Stimulated activated CD4-positive, alpha-beta T cell treated with anti-CD3 and anti-CD28 coated beads, TNF-alpha, amount 100 ng/mL, for 24 hours (primary cell): ENCODE measurements around the gene CYB5R4.
A peak's percentile ranks its signal among the peaks of the same experiment; 100 is the strongest.
"Not testable (repeated sequence)": the region's sequence is repeated elsewhere in the genome, so short reads cannot be mapped to it uniquely, and the experiment has no call there.

Source experiments
- DNase-seq, 3 experiments: peaks; one replicate each; pipeline ENCODE4 v3.0.0-alpha.2; 2020; ENCODE audit warnings: low read depth in 3 of 3

Gene CYB5R4

GRCh38 chr6:83862776-83863471 is 3.4 kb downstream of the CYB5R4 start:
- no peak for DNase-seq

- DNase-seq, result no peak
These were observed 7.6 kb downstream of the CYB5R4 start for GRCh38 chr6:83867043-83867442.

GRCh38 chr6:83867527-83868161 is 8.2 kb downstream of the CYB5R4 start:
- peak in 1 of 3 experiments; percentile 3 for DNase-seq

- no peak for DNase-seq
These were observed 9.2 kb downstream of the CYB5R4 start for GRCh38 chr6:83868639-83869038.

GRCh38 chr6:83870649-83871048 is 11.2 kb downstream of the CYB5R4 start:
- no peak for DNase-seq

- no peak for DNase-seq
These were observed 13.1 kb downstream of the CYB5R4 start for GRCh38 chr6:83872386-83873118.

GRCh38 chr6:83873869-83874268 is 14.4 kb downstream of the CYB5R4 start:
- no peak for DNase-seq

GRCh38 chr6:83875843-83876242 is 16.4 kb downstream of the CYB5R4 start:
- DNase-seq, result no peak

GRCh38 chr6:83878902-83879644 is 19.6 kb downstream of the CYB5R4 start:
- no peak for DNase-seq

GRCh38 chr6:83879746-83880145 is 20.3 kb downstream of the CYB5R4 start:
- no peak for DNase-seq

- DNase-seq, result no peak
These were observed 23.8 kb downstream of the CYB5R4 start for GRCh38 chr6:83883240-83883639.

GRCh38 chr6:83884523-83884922 is 25.0 kb downstream of the CYB5R4 start:
- no peak for DNase-seq

- DNase-seq, result no peak
These were observed 26.5 kb downstream of the CYB5R4 start for GRCh38 chr6:83885984-83886383.

- DNase-seq, result no peak
These were observed 30.1 kb downstream of the CYB5R4 start for GRCh38 chr6:83889621-83890020.

GRCh38 chr6:83890520-83890919 is 31.0 kb downstream of the CYB5R4 start:
- DNase-seq, result no peak

- no peak for DNase-seq
These were observed 32.1 kb downstream of the CYB5R4 start for GRCh38 chr6:83891586-83891985.

GRCh38 chr6:83893024-83893423 is 33.5 kb downstream of the CYB5R4 start:
- no peak for DNase-seq

- DNase-seq, result not testable (repeated sequence)
These were observed 37.6 kb downstream of the CYB5R4 start for GRCh38 chr6:83897094-83897493.

- DNase-seq, result no peak
These were observed 42.1 kb downstream of the CYB5R4 start for GRCh38 chr6:83901624-83902023.

GRCh38 chr6:83904395-83904794 is 44.9 kb downstream of the CYB5R4 start:
- DNase-seq, result no peak

- DNase-seq, result no peak
These were observed 46.2 kb downstream of the CYB5R4 start for GRCh38 chr6:83905648-83906047.
